GM12891 (cell line): ENCODE results near the gene QRICH1.

ENCODE experiments used
- PAX5 ChIP-seq: IDR thresholded peaks from 2 replicates; pipeline ENCODE4 v1.6.1; 2011; ENCODE audit warnings: low read length, moderate library complexity, mild to moderate bottlenecking; ENCODE audit not compliant: insufficient read depth, severe bottlenecking
- POLR2A ChIP-seq: IDR thresholded peaks from 2 replicates; pipeline ENCODE4 v1.6.1; 2011; ENCODE audit warnings: low read depth, low read length, control low read depth
- POU2F2 ChIP-seq: IDR thresholded peaks from 2 replicates; pipeline ENCODE4 v1.6.1; 2011; ENCODE audit warnings: low read depth, mild to moderate bottlenecking, control low read depth, low read length, moderate library complexity
- SPI1 ChIP-seq: IDR thresholded peaks from 2 replicates; pipeline ENCODE4 v1.6.1; 2011; ENCODE audit warnings: low read depth, low read length, control low read depth
- TAF1 ChIP-seq: IDR thresholded peaks from 2 replicates; pipeline ENCODE4 v1.6.1; 2011; ENCODE audit warnings: low read depth, low read length, control low read depth

- no peak for TF ChIP-seq POLR2A
- no peak for TF ChIP-seq TAF1
- no peak for TF ChIP-seq PAX5
- no peak for TF ChIP-seq POU2F2
- no peak for TF ChIP-seq SPI1
Observed at GRCh38 chr3:49015765-49016164, 78.1 kb downstream of the QRICH1 start.
